Omental fat pad (tissue), 4 donors: ENCODE data around the gene PPP2R2D. TPM values are rescaled to one million over a fixed set of nuclear protein-coding genes. Genes with fewer than 3 reads are reported as not detected.
"Not testable (repeated sequence)": the region's sequence is repeated elsewhere in the genome, so short reads cannot be mapped to it uniquely, and the experiment has no call there.

Experiments
- ATAC-seq: fragments of 150-250 bp; one replicate; pipeline ENCODE4 v1.9.1; 2016; ENCODE audit warnings: mild to moderate bottlenecking, moderate library complexity; ENCODE audit not compliant: low FRiP score
- DNase-seq: peaks from one replicate; pipeline ENCODE4 v3.0.0-alpha.2; 2019; ENCODE audit warnings: low spot score
- CTCF ChIP-seq, 3 donors: fragments of 450-650 bp; IDR thresholded peaks; one replicate each; pipeline ENCODE4 v1.5.1; 2016 to 2017; ENCODE audit warnings: antibody characterized with exemption in 3 of 3, mild to moderate bottlenecking in 3 of 3, moderate library complexity in 2 of 3
- total RNA-seq, 4 donors: library from RNA; depleted of rRNA; stranded (reverse); fragments of >200 nt; gene quantifications; one replicate each; pipeline ENCODE4 v1.1.0, GENCODE V29; 2016

The PPP2R2D gene
- total RNA-seq, 4 donors from 2014 or later = 25.0 to 33.7 (median 28.7) TPM

GRCh38 chr10:131944976-131945695 lies 44.3 kb downstream of the PPP2R2D start:
- no peak for DNase-seq
- ATAC-seq = no peak
- TF ChIP-seq CTCF (IDR thresholded peaks at IDR 0.05) = no peak

GRCh38 chr10:131946321-131946751 lies 45.5 kb downstream of the PPP2R2D start:
- DNase-seq (no peak), ATAC-seq (peak; percentile 57)
- no peak for TF ChIP-seq CTCF (IDR thresholded peaks at IDR 0.05)

- ATAC-seq = no peak
- no peak for TF ChIP-seq CTCF (IDR thresholded peaks at IDR 0.05)
Observed at GRCh38 chr10:131946880-131947279, 46.1 kb downstream of the PPP2R2D start.

GRCh38 chr10:131947631-131948347 lies 47.0 kb downstream of the PPP2R2D start:
- DNase-seq (no peak), ATAC-seq (peak; percentile 37)
- TF ChIP-seq CTCF (IDR thresholded peaks at IDR 0.05) = no peak

More at GRCh38 chr10:131946880-131947279, 46.1 kb downstream of the PPP2R2D start:
- no peak for DNase-seq

GRCh38 chr10:131948501-131948900 lies 47.7 kb downstream of the PPP2R2D start:
- no peak for DNase-seq
- TF ChIP-seq CTCF (IDR thresholded peaks at IDR 0.05) = no peak
- ATAC-seq = no peak

- ATAC-seq = no peak
- DNase-seq = no peak
- no peak for TF ChIP-seq CTCF (IDR thresholded peaks at IDR 0.05)
Observed at GRCh38 chr10:131949041-131949862, 48.4 kb downstream of the PPP2R2D start.

GRCh38 chr10:131949908-131950307 lies 49.1 kb downstream of the PPP2R2D start:
- DNase-seq, ATAC-seq: not testable (repeated sequence)
